K562 (cell line): ENCODE measurements around the gene RUVBL1. TPM values are rescaled to one million over a fixed set of nuclear protein-coding genes. Genes with fewer than 3 reads are reported as not detected.

ENCODE experiments used
- CGGBP1 ChIP-seq: fragments of 250-450 bp; sonication (Bioruptor Pico); IDR thresholded peaks from 2 replicates; pipeline ENCODE4 v1.9.0; 2021; ENCODE audit warnings: mild to moderate bottlenecking
- DDX20 ChIP-seq: fragments of 450-650 bp; IDR thresholded peaks from 2 replicates; pipeline ENCODE4 v1.6.1; 2016; ENCODE audit warnings: missing genetic modification characterization, low read depth, mild to moderate bottlenecking, missing compliant biosample characterization, moderate library complexity
- GATAD2B ChIP-seq: fragments of 450-650 bp; IDR thresholded peaks from 2 replicates; pipeline ENCODE4 v1.6.1; 2017; ENCODE audit warnings: mild to moderate bottlenecking, borderline replicate concordance
- HNRNPH1 ChIP-seq: fragments of 200-400 bp; formaldehyde crosslinking; optimal IDR thresholded peaks from 2 replicates; pipeline ENCODE3; 2017; ENCODE audit warnings: low read depth, mild to moderate bottlenecking, low read length, moderate library complexity
- JUNB ChIP-seq: fragments of 450-650 bp; formaldehyde crosslinking; conservative IDR thresholded peaks from 2 replicates; pipeline ENCODE4 v1.4.0; 2020; ENCODE audit warnings: mild to moderate bottlenecking
- KDM1A ChIP-seq, 2 experiments: fragments of 450-650 bp; IDR thresholded peaks; 2 replicates each; pipeline ENCODE4 v1.6.1; 2016; ENCODE audit warnings: mild to moderate bottlenecking in 2 of 2
- MECOM ChIP-seq: fragments of 250-450 bp; sonication (Bioruptor Pico); IDR thresholded peaks from 2 replicates; pipeline ENCODE4 v1.8.0; 2022; ENCODE audit warnings: inconsistent platforms
- NRF1 ChIP-seq, 2 experiments: fragments of 450-650 bp; IDR thresholded peaks in 1 of 2; conservative IDR thresholded peaks in 1 of 2; 2 replicates each; pipeline ENCODE4 v1.6.1; 2014; ENCODE audit warnings: mild to moderate bottlenecking in 2 of 2
- PATZ1 ChIP-seq: fragments of 250-450 bp; sonication (Bioruptor Pico); IDR thresholded peaks from 2 replicates; pipeline ENCODE4 v1.5.0; 2020; ENCODE audit warnings: mild to moderate bottlenecking, borderline replicate concordance
- SMAD3 ChIP-seq: fragments of 450-650 bp; formaldehyde crosslinking; conservative IDR thresholded peaks from 2 replicates; pipeline ENCODE4 v1.4.0; 2020; ENCODE audit warnings: mild to moderate bottlenecking
- STAT5A ChIP-seq: IDR thresholded peaks from 2 replicates; pipeline ENCODE4 v1.6.1; 2012; ENCODE audit warnings: low read length, inconsistent platforms, borderline replicate concordance
- WHSC1 ChIP-seq: IDR thresholded peaks from one replicate; pipeline ENCODE4 v1.6.1; 2012; ENCODE audit warnings: low read length, control low read depth, inconsistent platforms
- ZNF436 ChIP-seq: fragments of 250-450, 450-650 bp; sonication (Bioruptor Pico); formaldehyde crosslinking; IDR thresholded peaks from 2 replicates; pipeline ENCODE4 v1.7.0; 2020; ENCODE audit warnings: mild to moderate bottlenecking
- ZNF696 ChIP-seq: fragments of 250-450 bp; sonication (Bioruptor Pico); conservative IDR thresholded peaks from 2 replicates; pipeline ENCODE4 v1.4.0; 2020; ENCODE audit warnings: mild to moderate bottlenecking, moderate library complexity
- polyA plus RNA-seq, 8 experiments: library from polyadenylated mRNA; depleted of rRNA in 4 of 8; stranded (reverse) in 5 of 8; unstranded in 3 of 8; fragments of >200 nt; fragmentation: Nextera tagmentation in 2 of 8; fragmentation: Illumina TruSeq in 1 of 8; extraction: Ambion mirVana in 2 of 8; extraction: Trizol in 1 of 8; gene quantifications; 2 replicates each; pipeline versions ENCODE4 v1.2.1 to v1.2.3, GENCODE V29; 2011 to 2014; ENCODE audit warnings: inconsistent platforms in 1 of 8, missing spikeins in 1 of 8
- total RNA-seq, 7 experiments: library from RNA; depleted of rRNA in 6 of 7; stranded (reverse); fragments of >200 nt in 6 of 7; fragmentation: Illumina TruSeq in 2 of 7; extraction: Trizol in 2 of 7; gene quantifications; 2 replicates each; pipeline versions ENCODE4 v1.2.1 to v1.2.3, GENCODE V29; 2011 to 2021; ENCODE audit warnings: low replicate concordance in 1 of 7
- TF ChIP-seq, protein P1 (sequence below), 2 experiments: fragments of 450-650 bp; formaldehyde crosslinking in 1 of 2; IDR thresholded peaks; 2 replicates each; pipeline versions ENCODE4 v1.4.0 to v1.6.1; 2014 to 2020; ENCODE audit warnings: mild to moderate bottlenecking in 2 of 2, borderline replicate concordance in 1 of 2, low read depth in 1 of 2
- TF ChIP-seq, protein P2 (sequence below): fragments of 250-450 bp; sonication (Bioruptor Pico); IDR thresholded peaks from 2 replicates; pipeline ENCODE4 v1.4.0; 2020; ENCODE audit warnings: mild to moderate bottlenecking, moderate library complexity

Gene RUVBL1
- total and polyA plus RNA-seq, 9 of the 15 experiments (the other 6 are each of a cell fraction or from before 2014, with no cell fraction given): 20.7 to 147 (median 113) TPM

DNA sequence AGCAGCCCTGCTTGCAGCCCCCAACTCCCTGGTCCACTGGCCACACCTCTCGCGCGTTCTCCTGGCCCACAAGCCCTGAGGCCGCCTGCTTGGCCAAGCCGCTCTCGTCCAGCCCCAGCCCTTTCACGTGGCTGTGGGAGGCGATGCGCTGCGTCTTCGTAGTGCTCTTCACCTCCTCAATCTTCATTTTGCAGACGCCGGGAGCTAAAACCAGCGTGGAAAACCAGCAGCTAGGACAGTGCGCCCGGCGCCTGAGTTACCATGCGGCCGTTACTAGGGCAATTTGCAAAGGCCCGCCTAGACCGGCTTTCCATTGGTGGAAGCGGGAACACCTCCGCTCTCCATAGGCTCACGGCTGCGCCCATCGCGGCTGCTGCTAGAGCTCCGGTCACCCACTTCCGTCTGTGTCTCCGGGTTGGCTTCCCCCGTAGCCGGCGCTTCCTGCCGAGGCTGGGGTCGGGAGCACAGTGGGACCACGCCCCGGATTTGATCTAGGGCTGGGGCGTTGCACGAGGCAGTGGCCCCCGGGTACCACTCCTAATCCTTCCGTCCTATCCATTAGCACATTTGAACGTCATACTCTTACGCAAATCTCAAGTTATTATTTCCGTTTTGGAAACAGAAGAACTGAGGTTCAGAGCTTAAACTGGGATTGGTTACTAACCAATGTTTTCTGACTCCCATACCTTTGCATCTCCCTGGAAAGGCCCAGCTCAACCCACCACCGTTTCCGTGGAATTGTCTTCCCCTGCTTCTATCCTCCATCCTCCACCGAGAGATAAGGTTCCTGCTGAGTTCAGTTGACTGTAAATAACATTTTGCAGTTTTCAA, at the start of gene RUVBL1 (continued):
- TF ChIP-seq, protein P1, sequence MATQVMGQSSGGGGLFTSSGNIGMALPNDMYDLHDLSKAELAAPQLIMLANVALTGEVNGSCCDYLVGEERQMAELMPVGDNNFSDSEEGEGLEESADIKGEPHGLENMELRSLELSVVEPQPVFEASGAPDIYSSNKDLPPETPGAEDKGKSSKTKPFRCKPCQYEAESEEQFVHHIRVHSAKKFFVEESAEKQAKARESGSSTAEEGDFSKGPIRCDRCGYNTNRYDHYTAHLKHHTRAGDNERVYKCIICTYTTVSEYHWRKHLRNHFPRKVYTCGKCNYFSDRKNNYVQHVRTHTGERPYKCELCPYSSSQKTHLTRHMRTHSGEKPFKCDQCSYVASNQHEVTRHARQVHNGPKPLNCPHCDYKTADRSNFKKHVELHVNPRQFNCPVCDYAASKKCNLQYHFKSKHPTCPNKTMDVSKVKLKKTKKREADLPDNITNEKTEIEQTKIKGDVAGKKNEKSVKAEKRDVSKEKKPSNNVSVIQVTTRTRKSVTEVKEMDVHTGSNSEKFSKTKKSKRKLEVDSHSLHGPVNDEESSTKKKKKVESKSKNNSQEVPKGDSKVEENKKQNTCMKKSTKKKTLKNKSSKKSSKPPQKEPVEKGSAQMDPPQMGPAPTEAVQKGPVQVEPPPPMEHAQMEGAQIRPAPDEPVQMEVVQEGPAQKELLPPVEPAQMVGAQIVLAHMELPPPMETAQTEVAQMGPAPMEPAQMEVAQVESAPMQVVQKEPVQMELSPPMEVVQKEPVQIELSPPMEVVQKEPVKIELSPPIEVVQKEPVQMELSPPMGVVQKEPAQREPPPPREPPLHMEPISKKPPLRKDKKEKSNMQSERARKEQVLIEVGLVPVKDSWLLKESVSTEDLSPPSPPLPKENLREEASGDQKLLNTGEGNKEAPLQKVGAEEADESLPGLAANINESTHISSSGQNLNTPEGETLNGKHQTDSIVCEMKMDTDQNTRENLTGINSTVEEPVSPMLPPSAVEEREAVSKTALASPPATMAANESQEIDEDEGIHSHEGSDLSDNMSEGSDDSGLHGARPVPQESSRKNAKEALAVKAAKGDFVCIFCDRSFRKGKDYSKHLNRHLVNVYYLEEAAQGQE (IDR thresholded peaks at IDR 0.05; ENCODE audit: borderline replicate concordance): no peak
- TF ChIP-seq, protein P1 (CRISPR knock-in tag; IDR thresholded peaks at IDR 0.05; ENCODE audit: low read depth): no peak
- no peak for TF ChIP-seq GATAD2B
- TF ChIP-seq JUNB (CRISPR knock-in tag): no peak
- TF ChIP-seq PATZ1 (CRISPR knock-in tag): no peak
- TF ChIP-seq DDX20 (tag): no peak
- no peak for TF ChIP-seq WHSC1
- TF ChIP-seq KDM1A (IDR thresholded peaks at IDR 0.05): no peak
- TF ChIP-seq STAT5A: no peak; the same call in 1 of the 2 replicates
- no peak for TF ChIP-seq CGGBP1 (CRISPR knock-in tag)
- no peak for TF ChIP-seq SMAD3
- no peak for TF ChIP-seq ZNF436 (CRISPR knock-in tag)
- no peak for TF ChIP-seq ZNF696 (CRISPR knock-in tag)
- TF ChIP-seq, protein P2, sequence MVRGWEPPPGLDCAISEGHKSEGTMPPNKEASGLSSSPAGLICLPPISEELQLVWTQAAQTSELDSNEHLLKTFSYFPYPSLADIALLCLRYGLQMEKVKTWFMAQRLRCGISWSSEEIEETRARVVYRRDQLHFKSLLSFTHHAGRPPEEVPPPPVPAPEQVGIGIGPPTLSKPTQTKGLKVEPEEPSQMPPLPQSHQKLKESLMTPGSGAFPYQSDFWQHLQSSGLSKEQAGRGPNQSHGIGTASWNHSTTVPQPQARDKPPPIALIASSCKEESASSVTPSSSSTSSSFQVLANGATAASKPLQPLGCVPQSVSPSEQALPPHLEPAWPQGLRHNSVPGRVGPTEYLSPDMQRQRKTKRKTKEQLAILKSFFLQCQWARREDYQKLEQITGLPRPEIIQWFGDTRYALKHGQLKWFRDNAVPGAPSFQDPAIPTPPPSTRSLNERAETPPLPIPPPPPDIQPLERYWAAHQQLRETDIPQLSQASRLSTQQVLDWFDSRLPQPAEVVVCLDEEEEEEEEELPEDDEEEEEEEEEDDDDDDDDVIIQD (CRISPR knock-in tag): no peak
- TF ChIP-seq HNRNPH1: no peak
- no peak for TF ChIP-seq MECOM
- peak; percentile 62 to 73 for TF ChIP-seq NRF1 (conservative IDR thresholded peaks at IDR 0.05 in 1 of 2, IDR thresholded peaks at IDR 0.05 in 1 of 2)
